ENCODE data around the gene STRN4. TPM values are rescaled to one million over a fixed set of nuclear protein-coding genes. Genes with fewer than 3 reads are reported as not detected.

STRN4 gene
- total RNA-seq, 1 donor from 2014 or later = 111 TPM

GRCh38 chr19:46787331-46788261 is 41.3 kb upstream of the STRN4 start:
- peak overlapping the region; percentile 72 for H3K4me3 ChIP-seq (ENCODE audit: low read depth, low read length)
- H3K27me3 ChIP-seq (ENCODE audit: control insufficient read depth, insufficient read depth, low read length) = no peaks in the 10 kb centered on the region
- H3K36me3 ChIP-seq (ENCODE audit: control insufficient read depth, insufficient read depth, low read length) = no peaks in the 10 kb centered on the region
- no peak for DNase-seq (ENCODE audit: low read depth)
- no peak for TF ChIP-seq CTCF (IDR thresholded peaks at IDR 0.05; ENCODE audit: insufficient read depth, low read length, poor library complexity, severe bottlenecking)

- TF ChIP-seq CTCF (IDR thresholded peaks at IDR 0.05; ENCODE audit: insufficient read depth, low read length, poor library complexity, severe bottlenecking) = no peak
- peak overlapping the region; percentile 72 for H3K4me3 ChIP-seq (ENCODE audit: low read depth, low read length)
- no peaks in the 10 kb centered on the region for H3K36me3 ChIP-seq (ENCODE audit: control insufficient read depth, insufficient read depth, low read length)
- DNase-seq (ENCODE audit: low read depth) = no peak
- no peaks in the 10 kb centered on the region for H3K27me3 ChIP-seq (ENCODE audit: control insufficient read depth, insufficient read depth, low read length)
These were observed 40.7 kb upstream of the STRN4 start for GRCh38 chr19:46787040-46787330.

GRCh38 chr19:46786236-46787039 is 40.2 kb upstream of the STRN4 start:
- peak overlapping the region; percentile 72 for H3K4me3 ChIP-seq (ENCODE audit: low read depth, low read length)
- DNase-seq (ENCODE audit: low read depth) = no peak
- H3K36me3 ChIP-seq (ENCODE audit: control insufficient read depth, insufficient read depth, low read length) = no peaks in the 10 kb centered on the region
- H3K27me3 ChIP-seq (ENCODE audit: control insufficient read depth, insufficient read depth, low read length) = no peaks in the 10 kb centered on the region
- no peak for TF ChIP-seq CTCF (IDR thresholded peaks at IDR 0.05; ENCODE audit: insufficient read depth, low read length, poor library complexity, severe bottlenecking)

- Histone ChIP-seq H3K4me3 (ENCODE audit: low read depth, low read length) (peak overlapping the region; percentile 72), H3K27me3 (ENCODE audit: control insufficient read depth, insufficient read depth, low read length) (no peaks in the 10 kb centered on the region), H3K36me3 (ENCODE audit: control insufficient read depth, insufficient read depth, low read length) (no peaks in the 10 kb centered on the region)
- no peak for DNase-seq (ENCODE audit: low read depth)
- TF ChIP-seq CTCF (IDR thresholded peaks at IDR 0.05; ENCODE audit: insufficient read depth, low read length, poor library complexity, severe bottlenecking) = no peak
These were observed 39.7 kb upstream of the STRN4 start for GRCh38 chr19:46785980-46786235.

GRCh38 chr19:46785054-46785979 is 39.1 kb upstream of the STRN4 start:
- H3K27me3 ChIP-seq (ENCODE audit: control insufficient read depth, insufficient read depth, low read length) = no peaks in the 10 kb centered on the region
- H3K36me3 ChIP-seq (ENCODE audit: control insufficient read depth, insufficient read depth, low read length) = no peaks in the 10 kb centered on the region
- H3K4me3 ChIP-seq (ENCODE audit: low read depth, low read length) = no peak overlapping the region
- no peak for TF ChIP-seq CTCF (IDR thresholded peaks at IDR 0.05; ENCODE audit: insufficient read depth, low read length, poor library complexity, severe bottlenecking)
- DNase-seq (ENCODE audit: low read depth) = no peak
